ENCODE measurements around the gene SLC1A3. TPM values are rescaled to one million over a fixed set of nuclear protein-coding genes. Genes with fewer than 3 reads are reported as not detected.

SLC1A3 gene
- total and polyA plus RNA-seq, 2 of the 4 experiments (the other 2 are of a cell fraction), result 0.27 to 1.3 TPM

DNA sequence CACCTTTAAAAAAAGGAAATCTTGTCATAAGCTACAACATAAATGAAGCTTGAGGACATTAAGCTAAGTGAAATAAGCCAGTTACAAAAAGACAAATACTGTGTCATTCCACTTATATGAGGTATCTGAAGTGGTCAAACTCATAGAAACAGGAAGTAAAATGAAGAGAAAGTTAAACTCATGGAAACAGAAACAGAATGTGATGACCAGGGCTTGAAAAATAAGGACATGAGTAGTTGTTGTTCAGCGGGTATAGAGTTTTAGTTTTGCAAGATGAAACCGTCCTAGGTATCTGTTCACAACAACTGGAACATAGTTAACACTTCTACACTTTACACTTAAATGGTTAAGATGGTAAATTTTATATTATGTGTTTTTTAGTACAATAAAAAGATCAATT, 47.8 kb upstream of the SLC1A3 start:
- no peaks in the 10 kb centered on the region for H3K36me3 ChIP-seq (ENCODE audit: control insufficient read depth, insufficient read depth, low read length)
- TF ChIP-seq BHLHE40 (IDR thresholded peaks at IDR 0.05; ENCODE audit: low read depth, low read length), result no peak
- no peak for TF ChIP-seq CEBPB (IDR thresholded peaks at IDR 0.05; ENCODE audit: low read depth, low read length)
- TF ChIP-seq, protein P1, sequence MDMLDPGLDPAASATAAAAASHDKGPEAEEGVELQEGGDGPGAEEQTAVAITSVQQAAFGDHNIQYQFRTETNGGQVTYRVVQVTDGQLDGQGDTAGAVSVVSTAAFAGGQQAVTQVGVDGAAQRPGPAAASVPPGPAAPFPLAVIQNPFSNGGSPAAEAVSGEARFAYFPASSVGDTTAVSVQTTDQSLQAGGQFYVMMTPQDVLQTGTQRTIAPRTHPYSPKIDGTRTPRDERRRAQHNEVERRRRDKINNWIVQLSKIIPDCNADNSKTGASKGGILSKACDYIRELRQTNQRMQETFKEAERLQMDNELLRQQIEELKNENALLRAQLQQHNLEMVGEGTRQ (IDR thresholded peaks at IDR 0.05; ENCODE audit: low read depth, low read length), result no peak
- no peak for TF ChIP-seq CHD1 (IDR thresholded peaks at IDR 0.05; ENCODE audit: low read depth, low read length)
- no peak for TF ChIP-seq RFX5 (IDR thresholded peaks at IDR 0.05; ENCODE audit: low read depth, low read length)
- CTCF ChIA-PET, result no interaction called here
- no peak overlapping the region for H3K23ac ChIP-seq (ENCODE audit: low read depth, low read length)
- no peak overlapping the region for H3K18ac ChIP-seq (ENCODE audit: low read depth, low read length)
- no peaks in the 10 kb centered on the region for H3K9me1 ChIP-seq (ENCODE audit: insufficient read depth, low read length)
- no peak for ATAC-seq (ENCODE audit: low read depth)
- in situ Hi-C loops (cut with MboI; ENCODE audit: low sequenced_read_pairs), result no loop called here
- WGBS, 2 experiments (ENCODE audit: extremely low coverage in 2 of 2, insufficient read length in 1 of 2), result no CpG with 5 or more reads among the region's 2 CpGs
- no peaks in the 10 kb centered on the region for H3K79me1 ChIP-seq (ENCODE audit: low read depth in 1 of 2, low read length in 2 of 2)
- no peak overlapping the region for H2BK120ac ChIP-seq (ENCODE audit: low read depth, low read length)
- no peak overlapping the region for H2AK5ac ChIP-seq (ENCODE audit: low read depth, low read length)
- no peaks in the 10 kb centered on the region for H3K9me3 ChIP-seq (ENCODE audit: control insufficient read depth, insufficient read depth, low read length)
- no peak overlapping the region for H4K91ac ChIP-seq (ENCODE audit: insufficient read depth, low read depth, low read length)
- no peak overlapping the region for H3K14ac ChIP-seq (replicated peaks; ENCODE audit: low read depth, low read length)
- H3K56ac ChIP-seq (ENCODE audit: extremely low read depth, insufficient read depth, low read length), result no peak overlapping the region
- H3K4me3 ChIP-seq (ENCODE audit: insufficient read depth, low read depth, low read length), result no peak overlapping the region
- no peak for DNase-seq
- no peak overlapping the region for H3K4me2 ChIP-seq (ENCODE audit: low read depth, low read length)
- dilution Hi-C loops (cut with HindIII; ENCODE audit: low sequenced_read_pairs, unreplicated experiment), result no loop called here
- no peak overlapping the region for H3K9ac ChIP-seq (ENCODE audit: low read depth, low read length)
- no peak overlapping the region for H4K8ac ChIP-seq (ENCODE audit: low read depth in 2 of 2, low read length in 2 of 2)
- H2BK5ac ChIP-seq (ENCODE audit: low read depth, low read length, poor library complexity, severe bottlenecking), result no peak overlapping the region
- H4K5ac ChIP-seq (ENCODE audit: low read depth, low read length), result no peak overlapping the region
- POLR2A ChIA-PET (ENCODE audit: unreplicated experiment), result no interaction called here
- H3K27ac ChIP-seq (ENCODE audit: insufficient read depth, low read length), result no peak overlapping the region
- no TSS peak for BruUV-seq (replicated peaks)
- intact Hi-C loops (cut with micrococcal nuclease), result no loop called here
- no peaks in the 10 kb centered on the region for H3K27me3 ChIP-seq (ENCODE audit: control insufficient read depth, insufficient read depth, low read length)
- no peaks in the 10 kb centered on the region for H3K4me1 ChIP-seq (ENCODE audit: control insufficient read depth, insufficient read depth, low read length)
- no peak overlapping the region for H3K4ac ChIP-seq (ENCODE audit: low read depth, low read length)
- no peak overlapping the region for H2BK20ac ChIP-seq (ENCODE audit: low read depth, low read length)
- no peak overlapping the region for H2AFZ ChIP-seq (replicated peaks; ENCODE audit: low read length, poor library complexity)
- no peak overlapping the region for H2BK15ac ChIP-seq (ENCODE audit: low read depth, low read length)
- H4K20me1 ChIP-seq (ENCODE audit: insufficient read depth, low read length), result no peaks in the 10 kb centered on the region
- H2AK9ac ChIP-seq (replicated peaks; ENCODE audit: low read depth, low read length, poor library complexity), result no peak overlapping the region
